ENCODE measurements around the gene METTL13. TPM values are rescaled to one million over a fixed set of nuclear protein-coding genes. Genes with fewer than 3 reads are reported as not detected.
"Not testable (repeated sequence)": the region's sequence is repeated elsewhere in the genome, so short reads cannot be mapped to it uniquely, and the experiment has no call there.

METTL13 gene
- total RNA-seq, 1 experiment from 2014 or later, result 64.5 TPM

- no peaks in the 10 kb centered on the region for H3K79me2 ChIP-seq (ENCODE audit: insufficient read depth, low read length)
These were observed 17.7 kb downstream of the METTL13 start for GRCh38 chr1:171799166-171799565.

GRCh38 chr1:171799698-171800097 lies 18.2 kb downstream of the METTL13 start:
- H3K27me3 ChIP-seq (ENCODE audit: insufficient read depth, low read length); H4K5ac ChIP-seq (ENCODE audit: insufficient read length, low read depth, low read length); H2BK120ac ChIP-seq (ENCODE audit: low read depth, low read length, poor library complexity, severe bottlenecking); H3K56ac ChIP-seq (ENCODE audit: insufficient read length, low read depth, low read length); H2BK5ac ChIP-seq (ENCODE audit: insufficient read length, low read length); H3K9me3 Mint-ChIP-seq; H2BK12ac ChIP-seq (ENCODE audit: insufficient read length, low read depth, low read length); H3K9ac ChIP-seq (ENCODE audit: extremely low read depth, insufficient read length, low read length); H3K27ac ChIP-seq (ENCODE audit: insufficient read length, low read depth, low read length); H3K14ac ChIP-seq (ENCODE audit: insufficient read depth, low read length); DNase-seq; H2AFZ ChIP-seq (ENCODE audit: low read length); H3T11ph ChIP-seq (ENCODE audit: low read length); H3K18ac ChIP-seq (ENCODE audit: insufficient read length, low read depth, low read length); H3K4me2 ChIP-seq (ENCODE audit: insufficient read depth, insufficient read length, low read length); H3K9me3 ChIP-seq (ENCODE audit: control insufficient read depth, low read depth, low read length); H3K79me2 ChIP-seq (ENCODE audit: insufficient read depth, low read length); H4K8ac ChIP-seq (replicated peaks; ENCODE audit: insufficient read length, low read depth, low read length); H4K91ac ChIP-seq (ENCODE audit: insufficient read length, low read depth, low read length); H2BK20ac ChIP-seq (ENCODE audit: low read depth, low read length, poor library complexity, severe bottlenecking); H3K23me2 ChIP-seq (ENCODE audit: insufficient read length, low read depth, low read length, poor library complexity, severe bottlenecking); H3K27me3 Mint-ChIP-seq (ENCODE audit: low read depth); H2BK15ac ChIP-seq (ENCODE audit: low read depth, low read length); H3K4me3 Mint-ChIP-seq; H4K20me1 ChIP-seq (ENCODE audit: control insufficient read depth, insufficient read depth, insufficient read length); H3K4me1 ChIP-seq (ENCODE audit: insufficient read depth, low read length); H3K23ac ChIP-seq (ENCODE audit: insufficient read length, low read depth, low read length); H3K4ac ChIP-seq (ENCODE audit: low read depth, low read length); H2AK5ac ChIP-seq (ENCODE audit: insufficient read length, low read length); H3K79me1 ChIP-seq (ENCODE audit: insufficient read depth, low read depth, low read length, poor library complexity, severe bottlenecking): not testable (repeated sequence)
- WGBS (ENCODE audit: extremely low coverage, insufficient read length, low lambda C conversion rate), result no CpG with 5 or more reads among the region's 2 CpGs
- peaks cover 6 to 34% (median 20%) of the 10 kb centered on the region in 3 experiments; a peak in 6 of 7 replicates for H3K36me3 Mint-ChIP-seq (ENCODE audit: insufficient read depth in 1 of 3, low read depth in 3 of 3)
- peak overlapping the region in 1 of 3 experiments; percentile 7; a peak in 1 of 7 replicates for H3K27ac Mint-ChIP-seq
- H3K4me1 Mint-ChIP-seq, result peaks cover 18 to 26% of the 10 kb centered on the region in 2 experiments

More at GRCh38 chr1:171799166-171799565, 17.7 kb downstream of the METTL13 start:
- H4K20me1 ChIP-seq (ENCODE audit: control insufficient read depth, insufficient read depth, insufficient read length), result no peaks in the 10 kb centered on the region
- H3K18ac ChIP-seq (ENCODE audit: insufficient read length, low read depth, low read length), result no peak overlapping the region
- no peaks in the 10 kb centered on the region for H3K9me3 ChIP-seq (ENCODE audit: control insufficient read depth, low read depth, low read length)
- H4K5ac ChIP-seq (ENCODE audit: insufficient read length, low read depth, low read length), result no peak overlapping the region
- H3K23ac ChIP-seq (ENCODE audit: insufficient read length, low read depth, low read length), result no peak overlapping the region
- WGBS (ENCODE audit: extremely low coverage, insufficient read length, low lambda C conversion rate), result no CpG with 5 or more reads among the region's 4 CpGs
- H3K4me1 ChIP-seq (ENCODE audit: insufficient read depth, low read length), result 0 out of 2 replicates have a peak, but pooled peaks cover 2% of the 10 kb centered on the region
- H3T11ph ChIP-seq (ENCODE audit: low read length), result no peak overlapping the region
- peaks cover 11 to 39% (median 25%) of the 10 kb centered on the region in 3 experiments; a peak in 6 of 7 replicates for H3K36me3 Mint-ChIP-seq (ENCODE audit: insufficient read depth in 1 of 3, low read depth in 3 of 3)
- no peak overlapping the region for H3K27ac ChIP-seq (ENCODE audit: insufficient read length, low read depth, low read length)
- no peak overlapping the region for H2BK5ac ChIP-seq (ENCODE audit: insufficient read length, low read length)
- no peak overlapping the region for H2BK15ac ChIP-seq (ENCODE audit: low read depth, low read length)
- H4K91ac ChIP-seq (ENCODE audit: insufficient read length, low read depth, low read length), result no peak overlapping the region
- H3K4me1 Mint-ChIP-seq, result peaks cover 18 to 26% of the 10 kb centered on the region in 2 experiments
- H2AK5ac ChIP-seq (ENCODE audit: insufficient read length, low read length), result no peak overlapping the region
- H2BK120ac ChIP-seq (ENCODE audit: low read depth, low read length, poor library complexity, severe bottlenecking), result no peak overlapping the region
- no peak overlapping the region for H3K4me3 Mint-ChIP-seq
- no peaks in the 10 kb centered on the region for H3K9me3 Mint-ChIP-seq
- H2BK12ac ChIP-seq (ENCODE audit: insufficient read length, low read depth, low read length), result no peak overlapping the region
- no peak overlapping the region for H3K56ac ChIP-seq (ENCODE audit: insufficient read length, low read depth, low read length)
- no peak overlapping the region for H3K4ac ChIP-seq (ENCODE audit: low read depth, low read length)
- no peak overlapping the region for H3K14ac ChIP-seq (ENCODE audit: insufficient read depth, low read length)
- no peak overlapping the region for H2BK20ac ChIP-seq (ENCODE audit: low read depth, low read length, poor library complexity, severe bottlenecking)
- DNase-seq, result no peak
- H3K27me3 Mint-ChIP-seq (ENCODE audit: low read depth), result no peaks in the 10 kb centered on the region
- H3K23me2 ChIP-seq (ENCODE audit: insufficient read length, low read depth, low read length, poor library complexity, severe bottlenecking), result no peaks in the 10 kb centered on the region
- no peak overlapping the region for H3K9ac ChIP-seq (ENCODE audit: extremely low read depth, insufficient read length, low read length)
- H3K79me1 ChIP-seq (ENCODE audit: insufficient read depth, low read depth, low read length, poor library complexity, severe bottlenecking), result no peaks in the 10 kb centered on the region
- no peak for TF ChIP-seq CTCF (conservative IDR thresholded peaks at IDR 0.05)
- no peaks in the 10 kb centered on the region for H3K27me3 ChIP-seq (ENCODE audit: insufficient read depth, low read length)
- no peak overlapping the region for H3K4me2 ChIP-seq (ENCODE audit: insufficient read depth, insufficient read length, low read length)
- peak overlapping the region in 1 of 3 experiments; percentile 39; a peak in 1 of 7 replicates for H3K27ac Mint-ChIP-seq
- H2AFZ ChIP-seq (ENCODE audit: low read length), result no peak overlapping the region
- no peak overlapping the region for H4K8ac ChIP-seq (replicated peaks; ENCODE audit: insufficient read length, low read depth, low read length)
